Nucleus accumbens (tissue), 56 donors: ENCODE results near the gene APPBP2.

ENCODE experiments used
- DNase-seq, 56 donors: peaks; one replicate each; lab custom pipeline; 2025; lab: John Stamatoyannopoulos, UW

Gene APPBP2

DNA sequence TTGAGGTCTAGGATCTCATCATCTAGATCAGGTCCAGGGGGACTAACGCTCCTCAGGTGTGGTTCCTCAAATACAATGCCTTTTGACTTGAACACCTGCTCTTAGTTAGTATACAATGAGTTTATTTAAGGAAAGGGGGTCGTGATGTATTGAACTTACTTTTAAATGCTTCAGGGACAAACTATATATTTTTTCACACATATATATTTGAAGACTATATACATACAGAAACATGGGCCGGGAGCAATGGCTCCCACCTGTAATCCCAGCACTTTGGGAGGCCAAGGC is 122.6 kb downstream of the APPBP2 start:
- no peak for DNase-seq

DNA sequence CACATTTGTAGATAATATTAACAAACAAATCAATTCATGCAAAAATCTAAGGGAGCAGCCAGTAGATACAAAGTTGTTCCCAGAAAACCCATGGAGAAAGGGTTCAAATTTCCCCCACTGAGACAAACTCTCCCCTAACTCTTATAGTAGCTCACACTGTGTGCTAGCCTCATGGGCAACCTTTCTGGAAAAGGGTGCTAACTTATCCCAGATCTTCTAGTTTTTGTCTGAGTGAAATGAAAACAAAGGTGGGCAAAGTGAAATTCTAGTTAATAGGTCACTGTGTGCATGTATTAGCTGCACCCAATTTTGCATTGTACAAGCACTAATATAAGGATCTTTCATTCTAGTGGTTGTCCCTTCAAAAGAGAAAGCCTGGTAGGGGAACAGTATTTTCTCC is 124.2 kb downstream of the APPBP2 start:
- DNase-seq: no peak

DNA sequence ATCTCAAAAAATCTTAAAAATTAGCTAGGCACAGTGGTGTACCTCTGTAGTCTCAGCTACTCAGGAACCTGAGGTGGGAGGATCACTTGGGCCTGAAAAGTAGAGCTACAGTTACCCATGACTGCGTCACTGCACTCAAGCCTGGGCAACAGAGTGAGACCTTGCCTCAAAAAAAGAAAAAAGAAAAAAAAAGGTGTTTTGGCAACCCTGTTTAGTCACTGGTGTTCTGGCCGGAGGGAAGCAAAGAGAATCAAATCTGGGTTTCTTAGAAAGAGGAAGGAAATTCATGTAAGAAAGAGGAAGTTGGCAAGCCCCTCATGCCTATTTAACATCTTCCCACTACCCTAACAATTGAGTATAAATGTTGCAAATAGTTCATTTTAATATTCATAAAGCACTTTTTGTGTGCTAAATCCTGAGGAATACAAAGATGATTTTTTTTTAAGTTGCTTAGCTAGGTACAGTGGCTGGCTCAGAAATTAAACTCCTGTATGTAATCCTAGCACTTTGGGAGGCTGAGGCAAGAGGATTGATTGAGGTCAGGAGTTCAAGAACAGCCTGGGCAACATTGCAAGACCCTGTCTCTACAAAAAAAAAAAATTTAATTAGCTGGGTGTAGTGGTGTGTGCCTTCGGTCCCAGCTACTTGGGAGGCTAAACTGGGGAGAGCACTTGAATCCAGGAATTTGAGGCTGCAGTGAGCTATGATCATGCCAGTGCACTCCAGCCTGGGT is 127.6 kb downstream of the APPBP2 start:
- DNase-seq: no peak

DNA sequence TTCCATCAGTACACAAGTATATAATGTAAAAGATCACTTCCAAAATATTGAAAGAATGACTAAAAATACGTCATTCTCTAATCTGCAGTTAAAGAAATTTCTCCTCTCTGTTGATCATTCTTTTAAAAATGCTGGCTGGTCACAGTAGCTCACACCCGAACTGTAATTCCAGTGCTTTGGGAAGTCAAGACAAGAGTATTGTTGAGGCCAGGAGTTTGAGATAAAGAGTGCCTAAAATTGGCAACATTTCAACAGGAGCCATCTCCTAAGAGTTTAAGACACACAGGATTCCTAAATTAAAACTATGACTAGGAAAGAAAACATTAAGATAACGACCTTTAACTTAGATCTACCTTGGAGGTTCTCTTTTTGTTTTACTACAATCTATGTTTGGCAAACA is 129.6 kb downstream of the APPBP2 start:
- no peak for DNase-seq

DNA sequence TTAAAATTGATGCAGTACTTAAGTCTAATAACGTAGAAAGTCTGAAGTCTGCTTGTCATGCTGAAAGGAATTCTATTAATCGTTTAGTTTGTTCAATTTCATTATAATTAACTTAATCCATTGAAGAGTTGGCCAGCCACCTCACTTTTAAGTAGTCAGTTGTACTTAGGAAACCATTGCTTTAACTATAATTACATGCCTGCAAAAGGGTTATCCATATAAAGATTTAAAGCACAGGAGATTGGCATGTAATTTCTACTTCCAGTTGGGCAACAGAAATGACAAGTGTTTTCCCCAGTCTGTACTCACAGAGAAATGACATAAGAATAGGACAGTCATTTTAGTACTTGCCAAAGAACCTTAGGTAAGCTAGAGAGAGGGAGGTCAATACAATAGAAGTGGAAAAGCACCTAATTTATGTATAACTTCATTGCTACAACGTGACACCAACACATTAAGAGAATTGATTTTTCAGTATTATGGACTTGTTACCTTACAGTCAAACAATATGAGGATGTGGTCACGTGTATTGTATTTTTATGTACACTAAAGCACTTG is 130.5 kb downstream of the APPBP2 start:
- no peak for DNase-seq

DNA sequence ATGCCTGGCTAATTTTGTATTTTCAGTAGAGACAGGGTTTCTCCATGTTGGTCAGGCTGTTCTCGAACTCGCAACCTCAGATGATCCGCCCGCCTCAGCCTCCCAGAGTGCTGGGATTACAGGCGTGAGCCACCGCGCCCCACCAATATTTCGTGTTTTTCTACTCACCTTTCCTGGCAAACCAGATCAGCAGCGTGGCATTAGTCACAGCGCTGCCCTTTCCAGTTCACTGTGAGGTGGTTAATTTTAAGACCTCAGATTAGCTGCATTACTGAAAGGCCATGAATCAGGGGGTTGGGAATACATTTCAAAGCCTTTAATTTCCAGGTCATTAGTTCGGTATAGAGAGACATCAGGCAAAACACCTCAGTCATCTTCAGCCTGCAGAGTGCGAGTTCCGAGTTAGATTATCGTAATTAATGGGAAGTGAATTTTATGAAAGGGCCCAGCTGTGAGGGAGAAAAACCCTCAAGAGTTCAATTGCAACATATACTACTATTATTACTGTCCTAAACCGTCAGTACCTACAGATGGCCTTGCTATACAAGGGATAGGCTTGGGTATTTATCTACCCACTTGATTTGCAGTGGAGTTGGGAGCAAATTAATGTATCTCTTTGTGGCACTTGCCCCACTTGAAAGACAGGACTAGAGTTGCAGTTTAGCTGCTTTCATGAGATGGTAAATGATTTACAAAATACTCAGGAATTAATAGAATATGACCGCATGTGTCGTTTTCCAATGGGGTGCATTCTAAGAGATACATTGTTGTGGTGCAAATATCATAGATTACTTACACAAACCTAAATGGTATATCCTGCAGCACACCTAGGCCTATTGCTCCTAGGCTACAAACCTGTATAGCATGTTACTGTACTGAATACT is 132.0 kb downstream of the APPBP2 start:
- no peak for DNase-seq
